HG03521 (cell line): ENCODE data around the gene HMOX2.

ENCODE experiments used
- ATAC-seq: cut with Tn5 transposase; IDR thresholded peaks from one replicate; pipeline ENCODE4 v1.9.1; 2021; ENCODE audit warnings: mild to moderate bottlenecking, moderate library complexity; ENCODE audit not compliant: unreplicated experiment

Gene HMOX2

DNA sequence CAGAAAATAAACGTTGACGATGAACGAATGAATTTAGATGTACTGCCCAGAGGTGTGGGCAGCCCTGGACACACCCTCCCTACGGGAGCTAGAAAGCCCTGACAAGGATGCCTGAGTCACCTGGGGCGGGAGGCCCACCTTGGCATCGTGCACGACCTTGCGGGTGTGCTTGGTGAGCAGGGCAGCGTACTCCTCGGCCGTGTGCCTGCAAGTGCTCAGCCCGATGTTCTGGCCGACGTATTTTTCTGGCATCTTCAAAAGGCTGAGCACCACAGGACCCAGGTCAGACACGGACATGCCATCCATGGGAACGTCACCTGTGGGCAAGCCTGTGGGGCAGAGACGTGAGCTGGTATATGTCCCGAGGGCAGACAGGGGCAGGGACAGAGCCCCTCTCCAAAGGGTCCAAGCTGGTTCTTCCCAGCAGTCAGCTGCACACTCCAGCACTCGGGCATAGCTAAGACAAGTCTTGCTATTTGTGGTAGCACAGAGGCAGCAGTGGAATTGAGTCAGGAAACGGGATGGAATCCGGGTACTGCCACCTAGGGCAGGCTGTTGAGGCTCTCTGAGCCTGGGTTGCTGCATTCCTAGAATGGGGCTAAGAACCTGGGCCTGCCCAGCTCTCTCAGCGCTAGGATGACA is 12.6 kb upstream of the HMOX2 start:
- ATAC-seq = no peak

DNA sequence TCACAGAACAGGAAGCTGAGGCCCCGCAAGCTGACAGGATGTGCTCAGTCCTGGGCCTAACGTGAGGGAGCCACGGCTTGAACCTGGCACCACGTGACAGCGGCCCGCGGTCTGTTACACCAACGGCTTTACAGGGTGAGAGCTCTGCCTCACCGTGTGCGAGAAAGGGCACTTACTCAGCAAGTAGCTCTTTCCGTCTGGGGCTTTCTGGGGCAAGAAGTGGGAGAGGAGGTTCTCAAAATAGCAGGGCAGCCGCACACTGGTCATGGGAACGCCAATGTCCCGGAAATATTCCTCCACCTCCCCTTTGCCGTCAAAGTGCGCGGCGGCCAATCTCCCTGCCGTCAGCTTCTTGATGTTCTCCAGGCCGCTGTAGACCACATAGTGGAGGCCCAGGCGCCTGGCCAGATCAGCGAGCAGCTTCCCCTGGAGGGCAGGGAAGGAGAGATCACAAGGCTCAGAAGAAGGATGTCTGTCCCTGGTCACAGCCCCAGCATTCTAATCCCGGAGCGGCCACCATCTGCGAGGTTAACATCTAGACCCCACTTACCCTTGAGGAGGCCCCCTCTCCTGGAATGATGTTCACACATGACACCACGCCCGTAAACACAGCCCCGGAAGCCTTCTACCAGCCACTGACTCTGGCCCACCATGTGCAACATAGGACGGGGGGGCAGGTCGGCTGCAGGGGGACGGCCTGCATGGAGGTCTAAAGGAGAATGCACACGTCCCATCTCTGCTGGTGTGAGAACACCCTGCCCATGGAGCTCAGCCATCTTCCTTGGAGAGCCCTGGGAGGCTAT is 10.0 kb upstream of the HMOX2 start:
- no peak for ATAC-seq

DNA sequence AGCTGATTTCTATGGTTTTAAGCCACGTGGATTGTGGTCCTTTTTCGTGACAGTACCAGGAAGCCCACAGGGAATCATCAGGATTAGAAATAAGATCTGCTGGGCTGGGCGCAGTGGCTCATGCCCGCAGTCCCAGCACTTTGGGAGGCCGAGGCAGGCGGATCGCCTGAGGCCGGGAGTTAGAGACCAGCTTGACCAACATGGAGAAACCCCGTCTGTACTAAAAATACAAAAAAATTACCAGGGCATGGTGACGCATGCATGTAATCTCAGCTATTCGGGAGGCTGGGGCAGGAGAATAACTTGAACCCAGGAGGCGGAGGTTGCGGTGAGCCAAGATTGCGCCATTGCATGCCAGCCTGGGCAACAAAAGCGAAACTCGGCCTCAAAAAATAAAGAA is 8.3 kb upstream of the HMOX2 start:
- ATAC-seq = no peak

DNA sequence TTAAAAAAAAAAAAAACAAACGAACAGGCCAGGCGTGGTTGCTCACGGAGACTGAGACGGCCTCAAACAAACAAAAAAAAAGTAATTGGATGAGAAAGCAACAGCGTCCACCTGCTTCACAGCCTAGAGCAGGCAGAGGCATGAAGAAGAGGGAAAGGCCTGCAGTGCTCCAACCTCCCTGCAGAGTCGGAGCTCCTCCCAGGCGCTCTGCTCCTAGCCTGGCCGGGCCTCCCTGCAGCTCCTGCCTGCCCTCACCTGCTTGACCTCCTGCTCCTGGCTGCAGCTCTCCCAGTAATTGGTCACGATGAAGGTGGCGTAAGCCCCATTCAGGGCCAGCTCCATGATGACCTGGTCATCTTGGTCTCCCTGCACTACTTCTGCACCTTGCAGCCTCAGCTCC is 7.2 kb upstream of the HMOX2 start:
- ATAC-seq = no peak

DNA sequence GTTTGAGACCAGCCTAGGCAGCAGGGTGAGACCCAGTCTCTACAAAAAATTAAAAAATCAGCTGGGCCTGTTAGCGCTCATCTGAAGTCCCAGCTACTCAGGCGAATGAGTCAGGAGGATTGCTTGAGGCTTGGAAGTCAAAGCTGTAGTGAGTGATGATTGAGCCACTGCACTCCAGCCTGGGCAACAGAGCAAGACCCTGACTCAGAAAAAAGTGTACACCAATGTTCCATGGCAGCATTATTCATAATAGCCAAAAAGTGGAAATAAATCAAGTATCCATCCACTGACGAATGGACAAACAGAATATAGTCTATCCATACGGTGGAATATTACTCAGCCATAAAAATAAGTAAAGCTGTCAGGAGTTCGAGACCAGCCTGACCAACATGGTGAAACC is 4.3 kb upstream of the HMOX2 start:
- ATAC-seq = no peak

DNA sequence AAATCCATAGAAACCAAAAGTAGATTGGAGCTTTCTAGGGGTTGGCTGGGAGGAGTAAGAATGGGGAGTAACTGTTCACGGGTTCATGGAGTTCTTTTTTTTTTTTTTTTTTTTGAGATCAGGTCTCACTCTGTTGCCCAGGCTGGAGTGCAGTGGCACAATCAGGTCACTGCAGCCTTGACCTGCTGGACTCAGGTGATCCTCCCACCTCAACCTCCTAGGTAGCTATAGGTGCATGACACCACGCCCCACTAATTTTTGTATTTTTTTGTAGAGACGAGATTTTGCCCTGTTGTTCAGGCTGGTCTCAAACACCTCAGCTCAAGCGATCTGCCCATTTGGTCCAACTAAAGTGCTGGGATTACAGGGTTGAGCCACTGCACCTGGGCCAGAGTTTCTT is 3.3 kb upstream of the HMOX2 start:
- no peak for ATAC-seq

DNA sequence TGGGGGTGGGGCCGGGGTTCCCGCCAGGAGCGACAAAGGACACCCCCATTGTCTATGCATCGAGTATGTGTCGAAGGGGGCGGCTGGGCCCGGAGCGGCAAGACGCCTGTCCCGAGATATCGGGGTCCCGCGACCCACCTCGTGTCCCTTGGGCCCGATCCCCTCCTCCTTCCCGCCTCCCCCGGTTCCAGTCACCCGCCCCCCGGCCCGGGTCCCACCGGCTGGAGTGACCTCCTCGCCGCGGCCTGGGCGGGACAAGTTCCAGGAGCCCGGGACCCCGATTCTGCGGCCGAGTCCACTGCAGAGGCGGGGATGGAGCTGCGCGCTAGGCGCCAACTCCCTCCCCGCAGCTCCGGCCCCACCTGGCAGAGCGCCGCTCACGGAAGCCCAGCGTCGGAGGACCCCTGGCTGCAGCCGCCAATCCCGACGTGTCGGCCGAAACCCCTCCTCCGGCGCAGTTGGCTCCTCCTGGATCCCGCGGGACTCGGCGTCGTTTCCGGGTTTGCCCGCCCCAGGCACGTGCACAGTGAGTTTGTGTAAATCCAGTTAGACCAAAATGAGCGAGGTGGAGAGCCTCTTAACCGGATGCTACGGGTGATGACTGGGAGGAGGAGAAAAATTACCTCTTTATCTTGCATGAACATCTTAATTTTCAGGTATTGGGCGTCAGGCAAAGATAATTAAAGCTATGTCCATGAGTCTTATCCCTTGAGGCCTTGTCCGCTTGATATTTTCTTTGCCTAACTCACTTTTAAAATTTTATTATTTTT is 1.8 kb upstream of the HMOX2 start, which contains the start of gene NMRAL1:
Gene NMRAL1, minus strand, starts transcription at position 434 of the 770 bp plus-strand sequence. CDS start 493 bp downstream, outside the sequence.
- ATAC-seq = peak; percentile 41

DNA sequence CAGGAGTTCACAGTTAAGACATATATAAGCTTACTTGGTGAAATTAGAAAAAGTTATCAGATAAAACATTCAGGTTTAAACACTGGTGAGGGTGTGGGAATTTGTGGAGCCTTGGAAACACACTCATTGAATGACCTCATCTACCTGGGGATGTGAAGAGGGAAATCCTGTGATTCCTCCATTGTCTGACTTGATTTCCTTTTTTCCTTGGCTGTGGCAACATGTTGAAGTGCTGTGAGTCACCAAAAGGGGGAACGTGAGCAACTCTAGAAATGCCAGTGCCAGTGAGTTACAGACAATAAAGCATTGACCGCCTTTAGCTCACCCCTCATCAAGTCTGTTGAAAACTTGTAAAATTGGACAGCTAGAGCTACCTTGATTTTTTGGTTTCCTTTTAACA is 1.8 kb downstream of the HMOX2 start:
- no peak for ATAC-seq

DNA sequence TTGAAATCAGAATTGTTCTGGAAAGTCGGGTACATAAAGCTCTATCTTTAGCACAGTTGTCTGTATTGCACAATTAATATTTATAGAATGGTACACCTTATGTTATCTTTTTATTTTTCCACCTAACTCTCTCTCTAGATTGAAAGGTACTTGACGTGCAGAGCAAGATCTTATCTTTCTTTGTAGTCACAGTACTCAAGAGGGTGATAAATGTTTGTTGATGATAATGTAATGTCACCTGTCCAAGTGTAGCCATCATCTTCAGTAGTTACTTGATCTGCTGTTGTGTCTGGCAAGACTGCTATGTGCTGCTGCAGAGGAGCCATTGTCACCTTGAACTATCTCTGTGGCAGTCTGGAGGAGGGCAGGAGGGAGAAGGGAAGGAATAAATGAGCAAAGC is 5.3 kb downstream of the HMOX2 start:
- no peak for ATAC-seq

DNA sequence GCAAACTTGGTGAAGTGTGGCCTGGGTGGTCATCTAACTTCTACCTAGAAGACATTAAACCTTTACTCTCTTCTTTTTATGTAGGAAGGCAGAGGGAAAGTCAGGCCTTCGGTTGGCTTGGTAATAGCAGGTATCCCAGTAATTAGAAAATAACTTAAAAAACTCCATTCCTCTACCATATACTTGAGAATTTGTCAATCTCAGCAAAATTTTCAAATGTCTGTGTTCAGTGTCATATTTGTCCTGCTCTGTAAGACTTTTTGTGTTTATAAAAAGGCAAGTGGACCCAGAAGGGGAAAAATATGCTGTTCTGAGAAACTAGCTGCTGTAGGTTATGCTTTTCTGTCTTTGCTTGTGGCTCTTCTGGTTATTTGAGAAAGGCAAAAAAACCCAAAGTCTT is 5.8 kb downstream of the HMOX2 start:
- no peak for ATAC-seq

DNA sequence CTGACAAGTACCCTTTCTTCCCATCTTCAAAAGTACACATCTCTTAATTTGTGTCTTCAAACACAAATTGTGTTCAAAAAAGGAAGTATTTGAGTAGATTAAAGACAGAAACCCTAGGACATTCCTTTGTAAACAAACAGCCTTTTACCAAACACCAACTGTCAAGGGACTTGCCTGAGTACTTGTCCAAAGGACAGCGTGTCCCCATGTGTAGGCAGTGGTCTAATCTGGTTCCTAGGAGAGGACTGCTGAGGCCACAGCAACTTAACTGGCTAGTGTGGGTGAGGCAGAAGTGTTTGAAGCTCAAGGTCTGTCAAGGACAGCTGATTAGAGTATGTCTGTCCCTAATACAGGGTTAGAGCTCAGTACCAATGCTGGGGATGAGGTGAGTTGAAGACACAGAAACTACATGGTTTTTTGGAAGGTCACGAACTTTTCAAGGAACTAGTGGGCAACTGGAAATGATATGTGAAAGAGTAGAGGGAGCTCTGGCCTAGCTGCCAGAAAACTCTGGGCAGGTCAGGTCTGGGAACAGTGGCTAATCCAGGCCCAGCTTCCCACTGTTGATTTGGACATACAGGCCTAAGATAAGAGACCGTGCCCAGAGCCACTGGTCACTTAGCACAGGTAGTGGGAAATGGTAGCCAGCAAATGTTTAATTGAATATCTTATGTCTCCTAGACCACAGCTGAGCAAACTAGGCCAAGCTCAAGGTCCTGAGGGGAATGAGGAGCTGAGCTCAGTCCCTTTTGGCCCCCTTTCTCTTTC is 10.1 kb downstream of the HMOX2 start:
- no peak for ATAC-seq

DNA sequence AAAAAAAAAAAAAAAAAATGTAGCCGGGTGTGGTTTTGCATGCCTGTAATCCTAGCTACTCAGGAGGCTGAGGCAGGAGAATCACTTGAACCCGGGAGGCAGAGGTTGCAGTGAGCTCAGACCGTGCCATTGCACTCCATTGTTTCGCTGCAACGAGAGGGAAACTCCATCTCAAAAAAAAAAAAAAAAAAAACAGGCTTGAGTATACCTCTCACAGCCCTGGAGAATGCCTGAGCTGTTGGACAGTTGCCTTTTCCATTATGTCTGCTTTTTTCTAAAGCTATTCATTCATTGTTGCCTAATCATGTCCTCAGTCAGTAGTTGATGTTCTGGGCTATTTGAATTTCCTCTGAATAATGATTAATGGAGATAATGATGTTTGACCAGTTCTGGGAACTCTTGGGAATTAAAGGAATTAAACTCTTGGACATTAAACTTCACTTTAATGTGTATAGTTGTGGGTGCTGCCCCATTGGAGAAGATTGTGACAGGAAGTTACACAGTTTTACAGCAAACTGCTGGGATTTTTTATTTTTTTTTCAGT is 11.8 kb downstream of the HMOX2 start:
- ATAC-seq = no peak

DNA sequence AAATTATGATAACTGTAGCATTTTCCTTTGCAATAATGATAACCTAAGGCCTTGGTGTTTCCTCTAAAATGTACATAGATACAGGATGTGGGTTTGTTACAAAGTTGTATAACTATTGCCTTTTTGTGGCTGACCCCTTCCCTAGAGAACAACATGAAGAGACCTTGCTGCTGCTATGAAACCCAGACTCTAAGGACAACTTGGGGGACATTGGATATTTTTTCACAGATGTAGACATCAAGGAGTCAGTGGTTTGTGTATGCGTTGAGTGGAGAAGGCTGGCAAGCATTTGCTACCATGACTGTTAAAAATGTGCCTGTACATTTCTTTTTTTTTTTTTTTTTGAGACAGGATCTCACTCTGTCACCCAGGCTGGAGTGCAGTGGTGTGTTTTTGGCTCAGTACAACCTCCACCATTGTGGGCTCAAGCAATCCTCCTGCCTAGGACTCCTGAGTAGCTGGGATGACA is 12.3 kb downstream of the HMOX2 start:
- ATAC-seq = no peak

DNA sequence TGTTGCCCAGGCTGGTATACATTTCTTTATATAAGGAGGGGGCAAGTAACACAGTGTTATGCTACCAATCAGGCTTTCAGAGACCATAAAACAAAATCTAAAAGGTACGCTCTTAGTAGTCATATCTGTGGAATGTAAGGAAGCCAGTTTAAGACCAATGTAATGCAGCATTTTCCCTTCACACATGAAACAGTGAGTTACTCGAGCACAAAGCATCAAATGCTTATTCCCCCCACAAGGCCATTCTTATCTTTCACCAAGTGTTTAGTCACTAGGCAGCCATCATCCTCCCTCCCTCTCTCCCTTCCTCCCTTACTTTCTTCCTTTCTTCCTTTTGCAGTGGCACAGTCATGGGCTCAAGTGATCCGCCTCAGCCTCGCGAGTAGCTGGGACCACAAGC is 12.8 kb downstream of the HMOX2 start:
- ATAC-seq = no peak

DNA sequence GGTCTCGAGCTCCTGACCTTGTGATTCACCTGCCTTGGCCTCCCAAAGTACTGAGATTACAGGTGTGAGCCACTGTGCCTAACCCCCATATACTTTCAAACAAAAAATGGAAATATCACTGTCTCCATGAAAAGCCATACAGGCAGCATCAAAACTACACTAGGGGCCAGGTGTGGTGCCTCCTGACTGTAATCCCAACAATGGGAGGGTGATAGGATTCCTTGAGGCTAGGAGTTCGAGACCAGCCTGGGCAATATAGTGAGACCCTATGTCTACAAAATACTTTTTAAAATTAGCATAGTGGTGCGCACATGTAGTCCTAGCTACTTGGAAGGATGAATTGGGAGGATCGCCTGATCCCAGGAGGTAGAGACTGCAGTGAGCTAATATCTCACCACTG is 15.7 kb downstream of the HMOX2 start:
- ATAC-seq = no peak

DNA sequence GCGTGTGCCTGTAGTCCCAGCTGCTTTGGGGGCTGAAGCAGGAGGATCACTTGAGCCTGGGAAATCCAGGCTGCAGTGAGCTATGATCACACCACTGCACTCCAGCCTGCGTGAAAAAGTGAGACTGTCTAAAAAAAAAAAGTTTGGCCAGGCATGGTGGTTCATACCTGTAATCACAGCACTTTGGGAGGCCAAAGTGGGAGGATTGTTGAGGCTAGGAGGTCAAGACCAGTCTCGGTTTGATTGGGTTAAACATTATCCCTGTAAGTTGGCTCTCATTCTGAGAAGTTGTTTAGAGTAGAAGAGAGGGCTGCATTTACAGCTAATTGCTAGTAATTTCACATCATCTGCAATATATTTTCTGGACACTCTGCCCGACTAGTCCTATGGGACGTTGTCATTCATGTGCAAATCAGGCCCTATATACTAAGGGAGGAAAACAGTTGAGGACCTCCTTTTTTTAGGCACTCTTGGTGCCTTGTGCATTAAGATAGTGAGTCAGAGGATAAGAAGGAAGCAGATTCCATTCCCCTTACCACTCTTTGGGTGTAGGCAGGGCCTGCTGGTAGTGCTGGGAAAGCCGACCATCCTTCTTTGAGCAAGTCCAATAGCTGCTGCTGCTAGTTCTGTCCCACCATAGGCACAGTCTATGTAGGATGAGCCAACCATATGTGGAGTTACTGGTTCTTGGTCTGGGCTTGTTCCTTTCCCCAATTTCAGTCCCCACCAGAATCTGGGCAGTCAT is 18.7 kb downstream of the HMOX2 start:
- no peak for ATAC-seq

DNA sequence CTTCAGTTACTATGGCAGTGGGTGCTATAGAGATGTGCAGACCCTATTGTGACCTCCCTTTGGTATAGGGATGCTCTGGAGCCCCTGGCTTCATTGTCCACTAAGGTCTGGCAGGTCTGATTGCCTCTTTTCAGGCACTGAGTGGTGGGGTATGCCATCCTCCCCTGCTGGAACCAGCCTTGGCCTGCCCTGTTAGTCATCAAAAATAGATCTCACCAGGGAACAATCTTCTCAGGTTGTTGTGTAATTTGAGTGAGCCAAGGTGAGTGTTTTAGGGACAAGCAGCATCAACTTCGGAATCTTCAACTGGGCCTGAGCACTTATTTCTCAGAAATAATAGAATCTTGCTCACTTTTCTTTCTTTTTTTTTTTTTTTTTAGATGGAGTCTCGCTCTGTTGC is 19.6 kb downstream of the HMOX2 start:
- no peak for ATAC-seq

DNA sequence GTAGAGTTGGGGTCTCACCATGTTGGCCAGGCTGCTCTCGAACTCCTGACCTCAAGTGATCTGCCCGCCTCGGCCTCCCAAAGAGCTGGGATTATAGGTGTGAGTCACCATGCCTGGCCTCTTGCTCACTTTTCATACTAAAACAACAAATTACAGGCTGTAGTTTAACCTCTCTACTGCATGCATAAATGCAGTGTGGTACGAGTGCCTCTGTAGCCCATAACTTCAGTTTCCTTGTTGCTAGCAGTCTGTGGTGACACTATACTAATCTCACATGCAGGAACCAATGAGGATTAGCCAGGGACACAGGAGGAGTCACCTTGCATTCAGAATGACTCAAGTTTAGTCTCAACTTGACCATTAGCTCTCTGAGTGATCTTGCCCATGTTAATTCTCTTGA is 20.1 kb downstream of the HMOX2 start:
- ATAC-seq = no peak

DNA sequence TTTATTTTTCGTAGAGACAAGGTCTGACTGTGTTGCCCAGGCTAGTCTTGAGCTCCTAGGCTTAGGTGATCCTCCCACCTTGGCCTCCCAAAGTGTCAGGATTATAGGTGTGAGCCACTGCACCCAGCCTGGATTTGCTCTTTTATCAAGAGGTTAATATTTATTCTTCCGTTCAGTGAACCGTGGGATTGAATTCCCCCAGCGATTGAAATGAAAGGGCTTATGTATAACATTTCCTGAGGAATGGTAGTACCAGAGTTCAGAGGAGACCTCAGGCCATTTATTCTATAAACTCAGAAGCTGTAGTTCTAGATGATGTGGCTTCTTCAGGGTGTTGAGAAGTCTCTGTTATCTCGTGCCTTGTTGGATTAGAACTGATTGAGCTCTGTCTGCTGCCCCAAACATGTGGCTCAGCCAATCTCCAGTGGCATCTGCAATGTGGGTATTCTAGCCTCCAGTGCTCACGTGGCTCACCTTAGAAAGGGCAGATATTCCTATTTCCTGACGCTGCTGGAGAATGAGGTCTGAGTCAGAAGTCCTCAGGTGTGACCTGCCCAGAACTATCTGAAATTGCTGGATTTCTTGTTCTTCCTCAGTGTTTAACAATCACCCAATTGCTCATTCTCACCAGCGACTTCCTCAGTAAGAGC is 22.5 kb downstream of the HMOX2 start:
- ATAC-seq = no peak

DNA sequence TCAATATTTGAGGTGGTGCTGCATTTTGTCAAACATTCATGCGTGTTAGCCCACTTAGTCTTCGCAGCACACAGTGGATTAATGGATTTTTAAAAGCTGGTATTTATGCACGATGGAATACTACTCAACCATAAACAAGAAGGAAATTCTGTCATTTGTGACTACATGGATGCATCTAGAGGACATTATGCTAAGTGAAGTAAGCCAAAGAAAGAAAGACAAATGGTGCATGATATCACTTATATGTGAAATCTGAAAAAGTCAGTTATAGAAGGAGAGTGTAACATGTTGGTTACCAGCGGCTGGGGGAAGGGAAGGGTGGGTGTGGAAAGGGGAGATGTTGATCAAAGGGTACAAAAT is 23.0 kb downstream of the HMOX2 start:
- ATAC-seq = no peak
